ENCODE data around the gene CKMT2.

DNA sequence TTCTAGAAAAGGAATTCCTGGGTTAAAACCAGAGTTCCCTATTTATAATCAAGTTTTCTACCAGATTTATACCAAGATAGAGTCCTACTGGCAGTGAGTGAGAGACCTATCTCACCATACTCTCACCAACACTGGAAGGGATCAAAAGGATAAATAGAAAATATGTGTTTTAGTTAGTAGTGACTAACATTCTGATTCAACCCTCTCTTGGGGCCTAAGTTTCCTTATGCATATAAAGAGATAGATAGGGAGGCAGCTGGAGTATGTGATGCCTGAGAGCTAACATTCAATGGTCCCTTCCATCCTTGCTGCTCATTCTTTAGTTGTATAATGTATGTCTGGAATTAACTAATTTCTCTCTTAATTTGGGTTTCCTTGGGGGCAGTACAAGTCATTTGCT lies 32.0 kb downstream of the CKMT2 start:
- TF ChIP-seq, protein P1, sequence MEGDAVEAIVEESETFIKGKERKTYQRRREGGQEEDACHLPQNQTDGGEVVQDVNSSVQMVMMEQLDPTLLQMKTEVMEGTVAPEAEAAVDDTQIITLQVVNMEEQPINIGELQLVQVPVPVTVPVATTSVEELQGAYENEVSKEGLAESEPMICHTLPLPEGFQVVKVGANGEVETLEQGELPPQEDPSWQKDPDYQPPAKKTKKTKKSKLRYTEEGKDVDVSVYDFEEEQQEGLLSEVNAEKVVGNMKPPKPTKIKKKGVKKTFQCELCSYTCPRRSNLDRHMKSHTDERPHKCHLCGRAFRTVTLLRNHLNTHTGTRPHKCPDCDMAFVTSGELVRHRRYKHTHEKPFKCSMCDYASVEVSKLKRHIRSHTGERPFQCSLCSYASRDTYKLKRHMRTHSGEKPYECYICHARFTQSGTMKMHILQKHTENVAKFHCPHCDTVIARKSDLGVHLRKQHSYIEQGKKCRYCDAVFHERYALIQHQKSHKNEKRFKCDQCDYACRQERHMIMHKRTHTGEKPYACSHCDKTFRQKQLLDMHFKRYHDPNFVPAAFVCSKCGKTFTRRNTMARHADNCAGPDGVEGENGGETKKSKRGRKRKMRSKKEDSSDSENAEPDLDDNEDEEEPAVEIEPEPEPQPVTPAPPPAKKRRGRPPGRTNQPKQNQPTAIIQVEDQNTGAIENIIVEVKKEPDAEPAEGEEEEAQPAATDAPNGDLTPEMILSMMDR (IDR thresholded peaks at IDR 0.05; ENCODE audit: borderline replicate concordance, extremely low read depth, low read length, poor library complexity, severe bottlenecking), result no peak
- TF ChIP-seq EZH2 (IDR thresholded peaks at IDR 0.05; ENCODE audit: borderline replicate concordance, low read depth, low read length, severe bottlenecking), result no peak
